ENCODE measurements around the gene BOD1L1. TPM values are rescaled to one million over a fixed set of nuclear protein-coding genes. Genes with fewer than 3 reads are reported as not detected.
A peak's percentile ranks its signal among the peaks of the same experiment; 100 is the strongest.

The BOD1L1 gene
- total and polyA plus RNA-seq, 8 donors = 6.5 to 18.4 (median 10.7) TPM

GRCh38 chr4:13547485-13548041, 80.0 kb downstream of the BOD1L1 start:
- no peak for TF ChIP-seq CTCF (IDR thresholded peaks at IDR 0.05)
- Histone ChIP-seq H3K4me3 (peak overlapping the region in 3 of 4 donors; percentile 3 to 48 (median 31)), H3K4me1 (peaks cover 0 to 14% (median 3%) of the 10 kb centered on the region in 3 donors), H3K36me3 (no peaks in the 10 kb centered on the region), H3K27ac (no peak overlapping the region), H3K9me3 (no peaks in the 10 kb centered on the region), H3K27me3 (peaks cover 12 to 51% (median 20%) of the 10 kb centered on the region in 4 donors)
- FAIRE-seq (no peak), ATAC-seq (no peak), DNase-seq (no peak)
- intact Hi-C loops (cut with DNase I) = no loop called here
- 2% methylated on average over 40 to 56 of the region's 56 CpGs for WGBS, 2 donors

- TF ChIP-seq CTCF (IDR thresholded peaks at IDR 0.05) = no peak
- no peaks in the 10 kb centered on the region for H3K9me3 ChIP-seq
- 5 to 8% methylated on average over 51 to 54 of the region's 54 CpGs for WGBS, 2 donors
- H3K36me3 ChIP-seq = no peaks in the 10 kb centered on the region
- peaks cover 12 to 53% (median 22%) of the 10 kb centered on the region in 4 donors for H3K27me3 ChIP-seq
- H3K4me1 ChIP-seq = peaks cover 0 to 16% (median 5%) of the 10 kb centered on the region in 3 donors
- DNase-seq (no peak), ATAC-seq (peak in 3 of 4 donors; percentile 4 to 9 (median 8)), FAIRE-seq (no peak)
- intact Hi-C loops (cut with DNase I) = no loop called here
- H3K27ac ChIP-seq = no peak overlapping the region
- peak overlapping the region in 3 of 4 donors; percentile 3 to 48 (median 31) for H3K4me3 ChIP-seq
Observed at GRCh38 chr4:13546941-13547484, 80.5 kb downstream of the BOD1L1 start.

GRCh38 chr4:13546142-13546940, 81.2 kb downstream of the BOD1L1 start:
- ATAC-seq (no peak), DNase-seq (no peak), FAIRE-seq (no peak)
- TF ChIP-seq CTCF (IDR thresholded peaks at IDR 0.05) = no peak
- H3K27me3 ChIP-seq = peaks cover 12 to 54% (median 22%) of the 10 kb centered on the region in 4 donors
- H3K36me3 ChIP-seq = no peaks in the 10 kb centered on the region
- H3K9me3 ChIP-seq = no peaks in the 10 kb centered on the region
- WGBS, 2 donors = 14 to 17% methylated on average over 18 of the region's 18 CpGs
- H3K27ac ChIP-seq = no peak overlapping the region
- peaks cover 0 to 16% (median 9%) of the 10 kb centered on the region in 3 donors for H3K4me1 ChIP-seq
- intact Hi-C loops (cut with DNase I) = no loop called here
- no peak overlapping the region for H3K4me3 ChIP-seq

GRCh38 chr4:13545394-13545808, 82.1 kb downstream of the BOD1L1 start:
- DNase-seq (no peak), FAIRE-seq (peak; percentile 39), ATAC-seq (no peak)
- H3K27ac ChIP-seq = no peak overlapping the region
- peaks cover 0 to 16% (median 9%) of the 10 kb centered on the region in 3 donors for H3K4me1 ChIP-seq
- H3K9me3 ChIP-seq = no peaks in the 10 kb centered on the region
- H3K4me3 ChIP-seq = peak overlapping the region in 1 of 4 donors; percentile 67
- peaks cover 12 to 64% (median 21%) of the 10 kb centered on the region in 4 donors for H3K27me3 ChIP-seq
- 15 to 17% methylated on average over 8 of the region's 8 CpGs for WGBS, 2 donors
- H3K36me3 ChIP-seq = no peaks in the 10 kb centered on the region
- intact Hi-C loops (cut with DNase I) = no loop called here
- no peak for TF ChIP-seq CTCF (IDR thresholded peaks at IDR 0.05)

All from pancreas (tissue), 10 donors.